HG03039 (cell line): ENCODE measurements around the gene CEP85L.

Source experiments
- ATAC-seq: cut with Tn5 transposase; IDR thresholded peaks from one replicate; pipeline ENCODE4 v1.9.1; 2021; ENCODE audit warnings: mild to moderate bottlenecking, moderate library complexity; ENCODE audit not compliant: unreplicated experiment

CEP85L gene

GRCh38 chr6:118502169-118502568 is 149.2 kb downstream of the CEP85L start:
- no peak for ATAC-seq

- ATAC-seq, result no peak
Measured at GRCh38 chr6:118501765-118502164, 149.6 kb downstream of the CEP85L start.

- ATAC-seq, result no peak
Measured at GRCh38 chr6:118501099-118501498, 150.3 kb downstream of the CEP85L start.

- ATAC-seq, result no peak
Measured at GRCh38 chr6:118500130-118501015, 151.0 kb downstream of the CEP85L start.

GRCh38 chr6:118495485-118496280 is 155.7 kb downstream of the CEP85L start:
- no peak for ATAC-seq

GRCh38 chr6:118494091-118494490 is 157.3 kb downstream of the CEP85L start:
- no peak for ATAC-seq

GRCh38 chr6:118489990-118490389 is 161.4 kb downstream of the CEP85L start:
- ATAC-seq, result no peak

- ATAC-seq, result no peak
Measured at GRCh38 chr6:118488631-118489030, 162.8 kb downstream of the CEP85L start.

- ATAC-seq, result peak; percentile 96
Measured at GRCh38 chr6:118485601-118486550, 165.5 kb downstream of the CEP85L start.

GRCh38 chr6:118476551-118476950 is 174.8 kb downstream of the CEP85L start:
- no peak for ATAC-seq

GRCh38 chr6:118473266-118473665 is 178.1 kb downstream of the CEP85L start:
- no peak for ATAC-seq

GRCh38 chr6:118469468-118469867 is 181.9 kb downstream of the CEP85L start:
- no peak for ATAC-seq

GRCh38 chr6:118468682-118469465 is 182.5 kb downstream of the CEP85L start:
- no peak for ATAC-seq

GRCh38 chr6:118467181-118467580 is 184.2 kb downstream of the CEP85L start:
- ATAC-seq, result peak; percentile 80

- ATAC-seq, result no peak
Measured at GRCh38 chr6:118464620-118465019, 186.8 kb downstream of the CEP85L start.

- ATAC-seq, result no peak
Measured at GRCh38 chr6:118460958-118461470, 190.4 kb downstream of the CEP85L start.

GRCh38 chr6:118456982-118457381 is 194.4 kb downstream of the CEP85L start:
- no peak for ATAC-seq

- no peak for ATAC-seq
Measured at GRCh38 chr6:118451839-118452238, 199.6 kb downstream of the CEP85L start.

GRCh38 chr6:118444796-118445195 is 206.6 kb downstream of the CEP85L start:
- no peak for ATAC-seq

- no peak for ATAC-seq
Measured at GRCh38 chr6:118436482-118436881, 214.9 kb downstream of the CEP85L start.
